HK-2 (cell line): Measurements from ENCODE around the gene UST.

Experiments
- DNase-seq: peaks from one replicate; pipeline ENCODE4 v3.0.0-alpha.2; 2018; ENCODE audit not compliant: unreplicated experiment

The UST gene

GRCh38 chr6:149060985-149061760 lies 314.3 kb downstream of the UST start:
- no peak for DNase-seq

GRCh38 chr6:149061930-149062329 lies 315.1 kb downstream of the UST start:
- no peak for DNase-seq

GRCh38 chr6:149062653-149063348 lies 316.0 kb downstream of the UST start:
- no peak for DNase-seq

- no peak for DNase-seq
Measured at GRCh38 chr6:149063468-149063867, 316.6 kb downstream of the UST start.

GRCh38 chr6:149064001-149064659 lies 317.3 kb downstream of the UST start:
- no peak for DNase-seq

- no peak for DNase-seq
Measured at GRCh38 chr6:149064660-149065015, 317.8 kb downstream of the UST start.

- no peak for DNase-seq
Measured at GRCh38 chr6:149065121-149065520, 318.3 kb downstream of the UST start.

GRCh38 chr6:149065658-149066556 lies 319.1 kb downstream of the UST start:
- no peak for DNase-seq

- no peak for DNase-seq
Measured at GRCh38 chr6:149071997-149072396, 325.2 kb downstream of the UST start.

- no peak for DNase-seq
Measured at GRCh38 chr6:149074832-149075258, 328.0 kb downstream of the UST start.

- no peak for DNase-seq
Measured at GRCh38 chr6:149075616-149076354, 329.0 kb downstream of the UST start.

GRCh38 chr6:149076355-149076734 lies 329.5 kb downstream of the UST start:
- DNase-seq, result no peak

GRCh38 chr6:149077208-149077607 lies 330.4 kb downstream of the UST start:
- DNase-seq, result no peak

- no peak for DNase-seq
Measured at GRCh38 chr6:149078211-149078782, 331.5 kb downstream of the UST start.

GRCh38 chr6:149079456-149079855 lies 332.6 kb downstream of the UST start:
- no peak for DNase-seq

GRCh38 chr6:149079911-149080491 lies 333.2 kb downstream of the UST start:
- no peak for DNase-seq

GRCh38 chr6:149080511-149080910 lies 333.7 kb downstream of the UST start:
- no peak for DNase-seq

- DNase-seq, result no peak
Measured at GRCh38 chr6:149081281-149081680, 334.5 kb downstream of the UST start.

GRCh38 chr6:149082320-149082719 lies 335.5 kb downstream of the UST start:
- DNase-seq, result peak; percentile 68

GRCh38 chr6:149084026-149084425 lies 337.2 kb downstream of the UST start:
- no peak for DNase-seq
